SK-N-SH (cell line): ENCODE results near the gene SLC25A41. TPM values are rescaled to one million over a fixed set of nuclear protein-coding genes. Genes with fewer than 3 reads are reported as not detected.

ENCODE experiments used
- CTCF ChIA-PET: fragments of 300-600, 350-600 bp; formaldehyde crosslinking; extraction: SDS; loops from one replicate; lab custom pipeline; 2021; lab: Yijun Ruan, JAX
- POLR2A ChIA-PET: fragments of 350-600 bp; sonication (Branson Sonifier 250); formaldehyde crosslinking; extraction: SDS; loops from one replicate; lab custom pipeline; 2020; ENCODE audit warnings: antibody characterized with exemption, inconsistent platforms; lab: Yijun Ruan, JAX
- DNase-seq: peaks from one replicate; pipeline ENCODE4 v3.0.0; 2012
- H2AFZ ChIP-seq: fragments of 200-600 bp; sonication (generic); 2 replicates; pipeline ENCODE4 v1.8.1; 2016; ENCODE audit warnings: antibody characterized with exemption, mild to moderate bottlenecking, low read depth
- H3F3A ChIP-seq: fragments of 200-600 bp; sonication (generic); replicated peaks from 2 replicates; pipeline ENCODE3; 2016; ENCODE audit warnings: antibody characterized with exemption, mild to moderate bottlenecking; ENCODE audit not compliant: insufficient read depth
- H3K27ac ChIP-seq, 2 experiments: fragments of 200-500 bp in 1 of 2; fragments of 200-600 bp in 1 of 2; sonication (Bioruptor generic) in 1 of 2; sonication (generic), shearing (Covaris generic) in 1 of 2; 2 replicates each; pipeline versions ENCODE4 v1.5.1 to v1.6.1; 2014 to 2016; ENCODE audit warnings: low read depth in 2 of 2, inconsistent platforms in 1 of 2, low read length in 1 of 2, mild to moderate bottlenecking in 1 of 2, mixed read lengths in 1 of 2
- H3K27me3 ChIP-seq: fragments of 200-600 bp; sonication (generic), shearing (Covaris generic); 2 replicates; pipeline ENCODE4 v1.6.1; 2016; ENCODE audit warnings: mixed run types; ENCODE audit not compliant: insufficient read depth
- H3K36me3 ChIP-seq, 2 experiments: fragments of 200-500 bp in 1 of 2; fragments of 200-600 bp in 1 of 2; sonication (Bioruptor generic) in 1 of 2; sonication (generic) in 1 of 2; replicated peaks in 1 of 2; 2 replicates each; pipeline versions ENCODE3 to v1.5.1; 2014 to 2016; ENCODE audit warnings: low read length in 1 of 2, mild to moderate bottlenecking in 1 of 2; ENCODE audit not compliant: insufficient read depth in 2 of 2, control insufficient read depth in 1 of 2
- H3K4me1 ChIP-seq, 2 experiments: fragments of 200-500 bp in 1 of 2; fragments of 200-600 bp in 1 of 2; sonication (Bioruptor generic) in 1 of 2; sonication (generic), shearing (Covaris generic) in 1 of 2; 2 replicates each; pipeline versions ENCODE4 v1.5.1 to v1.6.1; 2014 to 2016; ENCODE audit warnings: low read depth in 1 of 2, low read length in 1 of 2, mixed run types in 1 of 2; ENCODE audit not compliant: insufficient read depth in 2 of 2, control insufficient read depth in 1 of 2
- H3K4me2 ChIP-seq: fragments of 200-600 bp; sonication (generic), shearing (Covaris generic); 2 replicates; pipeline ENCODE4 v1.6.1; 2017; ENCODE audit warnings: mixed run types
- H3K4me3 ChIP-seq, 2 experiments: fragments of 200-500 bp in 1 of 2; fragments of 200-600 bp in 1 of 2; sonication (Bioruptor generic) in 1 of 2; sonication (generic), shearing (Covaris generic) in 1 of 2; 2 replicates each; pipeline versions ENCODE4 v1.5.1 to v1.8.1; 2014 to 2016; ENCODE audit warnings: low read depth in 2 of 2, inconsistent platforms in 1 of 2, low read length in 1 of 2, mild to moderate bottlenecking in 1 of 2, mixed read lengths in 1 of 2, moderate library complexity in 1 of 2
- H3K79me2 ChIP-seq: fragments of 200-600 bp; sonication (generic); 2 replicates; pipeline ENCODE4 v1.8.1; 2017; ENCODE audit warnings: mild to moderate bottlenecking; ENCODE audit not compliant: insufficient read depth
- H3K9ac ChIP-seq: fragments of 200-600 bp; sonication (generic); 2 replicates; pipeline ENCODE4 v1.6.1; 2017; ENCODE audit warnings: mixed run types
- H3K9me2 ChIP-seq: fragments of 200-600 bp; sonication (generic); 2 replicates; pipeline ENCODE4 v1.6.1; 2017; ENCODE audit warnings: mixed run types
- H3K9me3 ChIP-seq: fragments of 200-600 bp; sonication (generic); 2 replicates; pipeline ENCODE4 v1.6.1; 2017; ENCODE audit warnings: mixed run types, mild to moderate bottlenecking, moderate library complexity
- H4K20me1 ChIP-seq: fragments of 200-600 bp; sonication (generic); 2 replicates; pipeline ENCODE4 v1.6.1; 2017; ENCODE audit warnings: mild to moderate bottlenecking, mixed run types; ENCODE audit not compliant: insufficient read depth
- EZH2phosphoT487 ChIP-seq: fragments of 200-600 bp; sonication (generic); IDR thresholded peaks from 2 replicates; pipeline ENCODE4 v1.6.1; 2017; ENCODE audit warnings: low read depth, mixed run types, mild to moderate bottlenecking, antibody characterized with exemption, moderate library complexity, borderline replicate concordance
- FOXM1 ChIP-seq: IDR thresholded peaks from 2 replicates; pipeline ENCODE4 v1.4.0; 2012; ENCODE audit warnings: low read depth, mild to moderate bottlenecking
- GABPA ChIP-seq: IDR thresholded peaks from 2 replicates; pipeline ENCODE4 v1.4.0; 2012; ENCODE audit warnings: low read depth, mild to moderate bottlenecking
- GATA2 ChIP-seq: sonication (generic); formaldehyde crosslinking; IDR thresholded peaks from 2 replicates; pipeline ENCODE4 v1.5.0; 2020; ENCODE audit warnings: mild to moderate bottlenecking, missing genetic modification reagents
- NFIC ChIP-seq: IDR thresholded peaks from 2 replicates; pipeline ENCODE4 v1.4.0; 2012; ENCODE audit warnings: borderline replicate concordance
- RAD21 ChIP-seq: IDR thresholded peaks from 2 replicates; pipeline ENCODE4 v1.6.1; 2012; ENCODE audit warnings: mild to moderate bottlenecking, low read length
- RFX5 ChIP-seq: IDR thresholded peaks from 2 replicates; pipeline ENCODE4 v1.6.1; 2012; ENCODE audit warnings: mild to moderate bottlenecking, improper control_type of control experiment, low read length
- SMC3 ChIP-seq: IDR thresholded peaks from 2 replicates; pipeline ENCODE4 v1.6.1; 2012; ENCODE audit warnings: low read depth, low read length, improper control_type of control experiment
- TEAD4 ChIP-seq: IDR thresholded peaks from 2 replicates; pipeline ENCODE4 v1.4.0; 2012; ENCODE audit warnings: mild to moderate bottlenecking, borderline replicate concordance; ENCODE audit not compliant: insufficient read depth
- YY1 ChIP-seq: IDR thresholded peaks from 2 replicates; pipeline ENCODE4 v1.4.0; 2012; ENCODE audit warnings: low read depth, mild to moderate bottlenecking
- WGBS: methylation state at CpG from one replicate; pipeline ENCODE4 v1.1.6; 2017; ENCODE audit warnings: low lambda C conversion rate; 5-methylcytosine and 5-hydroxymethylcytosine counted together
- polyA plus RNA-seq, 3 experiments: library from polyadenylated mRNA; depleted of rRNA; stranded (reverse); fragments of >200 nt; gene quantifications; 2 replicates each; pipeline ENCODE4 v1.2.3, GENCODE V29; 2012
- TF ChIP-seq, protein P1 (sequence below): fragments of 150-350 bp; IDR thresholded peaks from 2 replicates; pipeline ENCODE4 v1.6.1; 2016; ENCODE audit warnings: mild to moderate bottlenecking, low read depth, low read length
- TF ChIP-seq, protein P2 (sequence below): IDR thresholded peaks from 2 replicates; pipeline ENCODE4; 2012

The SLC25A41 gene
- polyA plus RNA-seq, 1 of the 3 experiments (the other 2 are of a cell fraction), result 0.12 TPM

DNA sequence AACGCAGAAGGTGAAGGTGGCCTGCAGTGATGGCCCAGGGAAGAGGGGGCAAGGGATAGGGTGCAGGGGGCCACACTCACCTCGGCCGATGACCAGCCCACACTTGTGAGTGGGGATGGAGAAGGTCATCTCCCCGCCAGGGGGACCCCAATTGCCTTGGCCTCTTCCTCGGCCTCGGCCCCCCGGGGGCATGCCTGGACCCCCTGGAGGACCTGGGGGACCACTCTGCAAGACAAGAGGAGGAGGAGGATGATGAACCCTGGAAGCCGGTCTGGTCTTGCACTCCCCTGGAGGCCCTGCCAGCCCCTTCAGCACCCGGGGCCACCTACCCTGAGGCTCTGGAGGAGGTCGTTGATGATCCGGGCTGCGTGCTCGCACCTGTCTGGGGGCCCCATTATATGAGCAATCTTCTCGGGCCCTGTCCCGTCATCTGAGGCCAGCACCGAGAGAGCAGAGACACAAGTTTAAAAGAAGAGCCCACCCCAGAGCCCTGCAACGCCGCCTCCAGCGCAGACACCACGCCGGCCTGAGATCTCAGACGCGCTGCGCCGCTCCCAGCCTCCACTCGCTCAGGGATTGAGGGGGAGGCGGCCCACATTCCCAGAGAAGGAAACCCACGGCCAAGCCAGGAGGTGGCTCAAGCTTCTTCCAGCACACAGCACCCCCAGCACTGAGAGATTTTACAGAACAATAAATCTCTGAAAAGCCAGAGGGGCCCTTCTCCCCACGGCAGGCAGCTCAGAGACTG is 16.7 kb downstream of the SLC25A41 start:
- Histone ChIP-seq H3K27me3 (no peaks in the 10 kb centered on the region), H4K20me1 (peaks cover 44% of the 10 kb centered on the region), H3K4me1 (no peaks in the 10 kb centered on the region; a peak in 1 of 4 replicates), H2AFZ (no peak overlapping the region), H3F3A (no peaks in the 10 kb centered on the region), H3K9me3 (no peaks in the 10 kb centered on the region), H3K9ac (no peak overlapping the region), H3K4me3 (no peak overlapping the region), H3K79me2 (peaks cover 38% of the 10 kb centered on the region), H3K27ac (no peak overlapping the region; a peak in 1 of 4 replicates), H3K4me2 (no peak overlapping the region), H3K9me2 (no peaks in the 10 kb centered on the region), H3K36me3 (peaks cover 27 to 77% of the 10 kb centered on the region in 2 experiments)
- TF ChIP-seq GABPA, result no peak
- TF ChIP-seq, protein P1, sequence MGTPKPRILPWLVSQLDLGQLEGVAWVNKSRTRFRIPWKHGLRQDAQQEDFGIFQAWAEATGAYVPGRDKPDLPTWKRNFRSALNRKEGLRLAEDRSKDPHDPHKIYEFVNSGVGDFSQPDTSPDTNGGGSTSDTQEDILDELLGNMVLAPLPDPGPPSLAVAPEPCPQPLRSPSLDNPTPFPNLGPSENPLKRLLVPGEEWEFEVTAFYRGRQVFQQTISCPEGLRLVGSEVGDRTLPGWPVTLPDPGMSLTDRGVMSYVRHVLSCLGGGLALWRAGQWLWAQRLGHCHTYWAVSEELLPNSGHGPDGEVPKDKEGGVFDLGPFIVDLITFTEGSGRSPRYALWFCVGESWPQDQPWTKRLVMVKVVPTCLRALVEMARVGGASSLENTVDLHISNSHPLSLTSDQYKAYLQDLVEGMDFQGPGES, result no peak
- no peak for TF ChIP-seq EZH2phosphoT487
- peak; percentile 18 for DNase-seq
- WGBS, result 97% methylated on average over 23 of the region's 29 CpGs
- CTCF ChIA-PET, result interaction anchor here (0.6 to 1.1 kb wide), 2 partner anchors 24 to 321 kb away, joined by 3 read pairs; partner anchors contain the start of gene GTF2F1
- POLR2A ChIA-PET, result no interaction called here

DNA sequence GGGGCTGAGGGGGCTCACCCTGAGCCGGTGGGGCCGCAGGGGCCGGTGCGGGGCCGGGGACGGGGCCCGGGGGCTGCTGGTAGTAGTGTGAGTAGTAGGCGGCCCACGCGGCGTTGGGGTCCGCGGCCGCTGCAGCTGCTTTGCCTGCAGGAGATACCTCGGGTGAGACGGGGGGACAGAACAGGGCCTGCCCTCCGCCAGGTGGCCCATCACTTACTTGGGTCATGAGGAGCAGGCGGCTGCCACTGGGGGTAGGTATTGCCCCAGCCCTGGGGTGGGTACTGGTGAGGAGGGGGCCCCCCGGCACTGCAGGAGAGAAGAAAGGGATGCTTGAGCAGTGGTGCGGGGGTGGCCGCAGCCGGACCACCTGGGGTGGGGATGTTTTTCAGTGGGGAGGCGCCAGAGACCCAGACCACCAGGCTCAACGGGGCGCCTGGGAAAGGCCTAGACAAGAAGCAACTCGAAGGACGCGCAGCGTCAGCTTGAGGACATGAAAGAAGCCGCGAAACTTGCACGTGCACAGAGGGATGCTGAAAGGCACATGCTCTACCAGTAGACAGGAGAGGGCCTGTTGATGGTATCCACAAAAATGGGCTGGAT is 17.9 kb downstream of the SLC25A41 start:
- CTCF ChIA-PET, result no interaction called here
- Histone ChIP-seq H3K79me2 (peaks cover 27% of the 10 kb centered on the region), H3K27me3 (no peaks in the 10 kb centered on the region), H3K9me2 (no peaks in the 10 kb centered on the region), H3F3A (no peaks in the 10 kb centered on the region), H3K9ac (no peak overlapping the region), H3K4me1 (no peaks in the 10 kb centered on the region), H3K4me2 (no peak overlapping the region), H3K9me3 (no peaks in the 10 kb centered on the region), H4K20me1 (peaks cover 33% of the 10 kb centered on the region), H3K4me3 (no peak overlapping the region), H3K36me3 (peaks cover 27 to 67% of the 10 kb centered on the region in 2 experiments), H2AFZ (no peak overlapping the region), H3K27ac (no peak overlapping the region)
- TF ChIP-seq TEAD4 (no peak), SMC3 (no peak), RAD21 (no peak), GATA2 (CRISPR knock-in tag) (no peak), RFX5 (no peak), NFIC (no peak), FOXM1 (no peak), EZH2phosphoT487 (no peak), YY1 (no peak)
- TF ChIP-seq, protein P2, sequence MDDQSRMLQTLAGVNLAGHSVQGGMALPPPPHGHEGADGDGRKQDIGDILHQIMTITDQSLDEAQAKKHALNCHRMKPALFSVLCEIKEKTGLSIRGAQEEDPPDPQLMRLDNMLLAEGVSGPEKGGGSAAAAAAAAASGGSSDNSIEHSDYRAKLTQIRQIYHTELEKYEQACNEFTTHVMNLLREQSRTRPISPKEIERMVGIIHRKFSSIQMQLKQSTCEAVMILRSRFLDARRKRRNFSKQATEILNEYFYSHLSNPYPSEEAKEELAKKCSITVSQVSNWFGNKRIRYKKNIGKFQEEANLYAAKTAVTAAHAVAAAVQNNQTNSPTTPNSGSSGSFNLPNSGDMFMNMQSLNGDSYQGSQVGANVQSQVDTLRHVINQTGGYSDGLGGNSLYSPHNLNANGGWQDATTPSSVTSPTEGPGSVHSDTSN, result no peak
- no peak for DNase-seq
- WGBS, result 97% methylated on average over 26 of the region's 32 CpGs
- POLR2A ChIA-PET, result no interaction called here
